Cardiac muscle cell (in vitro differentiated cells and primary cell): Measurements from ENCODE around the gene PCSK2. TPM values are rescaled to one million over a fixed set of nuclear protein-coding genes. Genes with fewer than 3 reads are reported as not detected.

Experiments used
- DNase-seq, 2 donors: peaks; one replicate each; pipeline versions ENCODE4 v3.0.0 to v3.0.0-alpha.2; 2010 to 2017; ENCODE audit warnings: low read depth in 1 of 2, low spot score in 1 of 2
- H3K27ac ChIP-seq: fragments of 200-600 bp; sonication (generic); 2 replicates; pipeline ENCODE4 v1.5.1; 2016
- H3K27me3 ChIP-seq: fragments of 200-600 bp; sonication (generic); 2 replicates; pipeline ENCODE4 v1.6.0; 2016; ENCODE audit warnings: control low read depth
- H3K36me3 ChIP-seq: fragments of 200-600 bp; sonication (generic); 2 replicates; pipeline ENCODE4 v1.5.1; 2016; ENCODE audit warnings: control low read depth
- H3K4me1 ChIP-seq: fragments of 200-600 bp; sonication (generic); 2 replicates; pipeline ENCODE4 v1.8.1; 2017; ENCODE audit warnings: low read depth, mild to moderate bottlenecking, mixed run types
- H3K4me3 ChIP-seq: fragments of 200-600 bp; sonication (generic); 2 replicates; pipeline ENCODE4 v1.5.1; 2016; ENCODE audit warnings: mild to moderate bottlenecking
- H3K9me3 ChIP-seq: fragments of 200-600 bp; sonication (generic); 2 replicates; pipeline ENCODE4 v1.5.1; 2017; ENCODE audit warnings: low read depth, mild to moderate bottlenecking, control low read depth
- polyA plus RNA-seq: library from polyadenylated mRNA; unstranded; fragments of >200 nt; fragmentation: Nextera tagmentation; extraction: Ambion mirVana; gene quantifications from 2 replicates; pipeline ENCODE4 v1.2.1, GENCODE V29; 2016
- total RNA-seq: library from RNA; depleted of rRNA; stranded (reverse); fragments of >200 nt; gene quantifications from 2 replicates; pipeline ENCODE4 v1.2.3, GENCODE V29; 2016
- TF ChIP-seq, protein P1 (sequence below): IDR thresholded peaks from 2 replicates; pipeline ENCODE4 v1.5.1; 2012; ENCODE audit warnings: low read depth, mild to moderate bottlenecking, low read length

PCSK2 gene
- total and polyA plus RNA-seq, 2 experiments from 2014 or later: 0.12 to 0.66 TPM

DNA sequence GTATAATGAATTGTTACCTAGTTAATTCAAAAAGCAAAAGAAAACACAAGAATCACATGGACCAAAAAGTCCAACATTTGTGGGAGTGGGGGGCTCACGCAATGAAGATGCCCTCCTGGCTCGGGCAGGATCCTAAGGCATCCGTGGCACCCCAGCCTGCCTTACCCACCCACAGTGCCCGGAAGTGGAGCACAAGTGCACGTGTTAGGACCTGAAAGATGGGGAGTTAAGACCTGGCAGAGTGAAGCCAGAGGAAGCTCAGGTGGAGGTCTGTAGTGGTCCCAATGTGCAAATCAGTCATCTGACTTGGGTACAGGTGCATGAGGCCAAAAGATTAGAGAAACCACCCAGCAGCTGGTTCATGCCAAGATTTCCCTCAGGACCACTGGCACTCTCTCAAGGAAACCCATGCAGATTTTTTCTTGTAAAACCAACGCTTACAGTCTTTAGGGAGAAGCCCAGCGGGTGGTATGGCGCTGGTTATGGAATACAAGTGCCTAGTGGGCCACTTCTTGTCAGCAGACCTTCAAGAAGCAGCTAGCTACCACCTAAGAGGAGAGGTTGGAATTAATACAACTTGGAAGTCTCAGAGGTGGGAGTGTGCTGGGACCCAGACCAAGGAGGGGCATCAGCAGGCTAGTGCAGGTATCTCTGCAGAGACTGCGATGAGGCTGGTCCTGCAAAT, 262.2 kb downstream of the PCSK2 start:
- no peak overlapping the region for H3K4me3 ChIP-seq
- H3K36me3 ChIP-seq: no peaks in the 10 kb centered on the region
- no peak for DNase-seq
- no peaks in the 10 kb centered on the region for H3K9me3 ChIP-seq
- H3K27me3 ChIP-seq: no peaks in the 10 kb centered on the region
- TF ChIP-seq, protein P1, sequence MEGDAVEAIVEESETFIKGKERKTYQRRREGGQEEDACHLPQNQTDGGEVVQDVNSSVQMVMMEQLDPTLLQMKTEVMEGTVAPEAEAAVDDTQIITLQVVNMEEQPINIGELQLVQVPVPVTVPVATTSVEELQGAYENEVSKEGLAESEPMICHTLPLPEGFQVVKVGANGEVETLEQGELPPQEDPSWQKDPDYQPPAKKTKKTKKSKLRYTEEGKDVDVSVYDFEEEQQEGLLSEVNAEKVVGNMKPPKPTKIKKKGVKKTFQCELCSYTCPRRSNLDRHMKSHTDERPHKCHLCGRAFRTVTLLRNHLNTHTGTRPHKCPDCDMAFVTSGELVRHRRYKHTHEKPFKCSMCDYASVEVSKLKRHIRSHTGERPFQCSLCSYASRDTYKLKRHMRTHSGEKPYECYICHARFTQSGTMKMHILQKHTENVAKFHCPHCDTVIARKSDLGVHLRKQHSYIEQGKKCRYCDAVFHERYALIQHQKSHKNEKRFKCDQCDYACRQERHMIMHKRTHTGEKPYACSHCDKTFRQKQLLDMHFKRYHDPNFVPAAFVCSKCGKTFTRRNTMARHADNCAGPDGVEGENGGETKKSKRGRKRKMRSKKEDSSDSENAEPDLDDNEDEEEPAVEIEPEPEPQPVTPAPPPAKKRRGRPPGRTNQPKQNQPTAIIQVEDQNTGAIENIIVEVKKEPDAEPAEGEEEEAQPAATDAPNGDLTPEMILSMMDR: no peak
- H3K27ac ChIP-seq: no peak overlapping the region
- H3K4me1 ChIP-seq: no peaks in the 10 kb centered on the region

DNA sequence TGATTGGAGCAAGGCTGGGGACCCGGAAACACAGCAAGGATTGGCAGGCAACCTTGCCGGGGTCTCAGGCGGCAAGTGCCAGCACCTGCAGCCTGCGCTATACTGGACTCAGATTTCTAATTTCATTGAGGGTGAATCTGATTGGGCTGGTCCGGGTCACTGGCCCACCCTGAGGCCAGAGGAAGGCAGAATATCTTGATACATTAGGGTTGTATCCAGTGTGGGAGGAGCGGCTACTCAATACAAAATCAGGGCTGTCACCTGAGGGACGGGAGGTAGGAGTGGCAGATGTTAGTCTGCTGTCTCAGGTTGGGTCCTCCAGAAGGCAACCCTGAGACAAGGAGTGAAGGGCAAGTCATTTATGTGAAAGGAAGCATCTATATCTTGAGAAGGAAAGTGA, 263.7 kb downstream of the PCSK2 start:
- no peak overlapping the region for H3K4me3 ChIP-seq
- H3K4me1 ChIP-seq: no peaks in the 10 kb centered on the region
- H3K36me3 ChIP-seq: no peaks in the 10 kb centered on the region
- no peak overlapping the region for H3K27ac ChIP-seq
- no peak for DNase-seq
- TF ChIP-seq, protein P1: no peak
- no peaks in the 10 kb centered on the region for H3K27me3 ChIP-seq
- no peaks in the 10 kb centered on the region for H3K9me3 ChIP-seq

DNA sequence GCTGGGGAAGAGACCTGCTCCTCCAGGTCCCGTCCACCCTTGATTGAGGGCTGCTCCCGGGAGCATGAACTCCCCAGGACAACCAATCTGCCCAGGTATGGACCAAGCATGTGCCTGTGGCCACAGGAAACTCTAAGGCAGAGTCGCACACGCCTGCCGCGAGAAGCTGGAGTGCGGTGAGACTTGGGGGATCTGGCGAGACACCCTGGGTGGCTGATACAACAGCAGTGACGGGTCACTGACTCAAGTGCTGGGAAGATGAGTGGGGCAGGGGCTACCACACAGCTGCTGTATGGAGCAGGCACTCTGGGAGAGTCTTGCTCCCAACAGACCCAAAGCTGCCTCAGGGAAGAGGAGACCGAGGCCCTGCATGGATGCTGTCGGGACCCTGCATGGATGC, 264.2 kb downstream of the PCSK2 start:
- H3K27me3 ChIP-seq: no peaks in the 10 kb centered on the region
- H3K9me3 ChIP-seq: no peaks in the 10 kb centered on the region
- H3K4me1 ChIP-seq: no peaks in the 10 kb centered on the region
- DNase-seq: no peak
- no peak overlapping the region for H3K4me3 ChIP-seq
- no peak overlapping the region for H3K27ac ChIP-seq
- TF ChIP-seq, protein P1: no peak
- H3K36me3 ChIP-seq: no peaks in the 10 kb centered on the region

DNA sequence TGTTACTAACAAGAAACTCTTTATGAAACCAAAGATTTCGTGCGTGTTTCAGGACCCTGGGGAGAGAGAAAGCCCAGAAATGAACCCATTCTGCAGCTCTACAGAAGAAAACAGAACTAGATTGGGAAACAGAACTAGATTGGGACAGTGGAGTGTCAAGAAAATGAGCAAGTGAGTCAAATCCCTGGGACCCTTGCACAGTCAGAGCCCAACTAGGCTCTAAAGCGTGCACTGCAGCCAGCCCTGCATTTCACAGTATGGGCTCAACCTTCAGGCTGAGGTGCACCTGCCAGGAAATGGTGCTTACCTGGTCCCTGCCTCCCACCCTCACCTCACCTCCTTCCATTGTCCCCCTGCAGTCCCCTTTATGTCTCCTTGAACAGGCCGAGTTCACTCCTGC, 264.6 kb downstream of the PCSK2 start:
- Histone ChIP-seq H3K27me3 (no peaks in the 10 kb centered on the region), H3K27ac (no peak overlapping the region), H3K9me3 (no peaks in the 10 kb centered on the region), H3K4me1 (no peaks in the 10 kb centered on the region), H3K36me3 (no peaks in the 10 kb centered on the region), H3K4me3 (no peak overlapping the region)
- no peak for DNase-seq
- TF ChIP-seq, protein P1: no peak

DNA sequence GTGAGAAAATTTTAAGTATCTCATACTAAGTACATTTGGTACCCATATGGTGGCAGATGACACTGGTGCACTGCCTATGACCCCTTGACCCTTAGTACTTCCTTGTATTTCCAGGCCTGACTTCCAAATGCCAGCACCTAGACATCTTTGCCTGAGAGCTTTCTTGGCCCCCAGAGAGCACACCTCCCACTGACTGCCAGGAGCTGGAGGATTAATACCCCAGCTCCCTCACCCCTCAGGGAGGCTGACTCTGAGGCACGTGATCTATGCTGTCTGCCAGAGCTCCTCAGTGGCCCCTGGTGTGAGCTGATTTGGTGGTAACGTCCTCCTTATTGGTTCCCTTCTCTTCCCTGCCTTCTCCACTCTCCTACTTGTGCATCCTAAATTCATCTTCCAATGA, 266.3 kb downstream of the PCSK2 start:
- no peak overlapping the region for H3K4me3 ChIP-seq
- H3K36me3 ChIP-seq: no peaks in the 10 kb centered on the region

More for the DNA sequence above, 266.3 kb downstream of the PCSK2 start:
- H3K4me1 ChIP-seq: no peaks in the 10 kb centered on the region
- no peak overlapping the region for H3K27ac ChIP-seq
- DNase-seq: no peak
- no peaks in the 10 kb centered on the region for H3K9me3 ChIP-seq
- TF ChIP-seq, protein P1: no peak
- no peaks in the 10 kb centered on the region for H3K27me3 ChIP-seq
